GM19468 (cell line): Measurements from ENCODE around the gene RIPOR1.

Experiments used
- ATAC-seq: cut with Tn5 transposase; IDR thresholded peaks from one replicate; pipeline ENCODE4 v1.9.1; 2021; ENCODE audit warnings: mild to moderate bottlenecking, moderate library complexity, moderate number of reproducible peaks; ENCODE audit not compliant: unreplicated experiment; ENCODE audit errors: extremely low read depth

Gene RIPOR1

DNA sequence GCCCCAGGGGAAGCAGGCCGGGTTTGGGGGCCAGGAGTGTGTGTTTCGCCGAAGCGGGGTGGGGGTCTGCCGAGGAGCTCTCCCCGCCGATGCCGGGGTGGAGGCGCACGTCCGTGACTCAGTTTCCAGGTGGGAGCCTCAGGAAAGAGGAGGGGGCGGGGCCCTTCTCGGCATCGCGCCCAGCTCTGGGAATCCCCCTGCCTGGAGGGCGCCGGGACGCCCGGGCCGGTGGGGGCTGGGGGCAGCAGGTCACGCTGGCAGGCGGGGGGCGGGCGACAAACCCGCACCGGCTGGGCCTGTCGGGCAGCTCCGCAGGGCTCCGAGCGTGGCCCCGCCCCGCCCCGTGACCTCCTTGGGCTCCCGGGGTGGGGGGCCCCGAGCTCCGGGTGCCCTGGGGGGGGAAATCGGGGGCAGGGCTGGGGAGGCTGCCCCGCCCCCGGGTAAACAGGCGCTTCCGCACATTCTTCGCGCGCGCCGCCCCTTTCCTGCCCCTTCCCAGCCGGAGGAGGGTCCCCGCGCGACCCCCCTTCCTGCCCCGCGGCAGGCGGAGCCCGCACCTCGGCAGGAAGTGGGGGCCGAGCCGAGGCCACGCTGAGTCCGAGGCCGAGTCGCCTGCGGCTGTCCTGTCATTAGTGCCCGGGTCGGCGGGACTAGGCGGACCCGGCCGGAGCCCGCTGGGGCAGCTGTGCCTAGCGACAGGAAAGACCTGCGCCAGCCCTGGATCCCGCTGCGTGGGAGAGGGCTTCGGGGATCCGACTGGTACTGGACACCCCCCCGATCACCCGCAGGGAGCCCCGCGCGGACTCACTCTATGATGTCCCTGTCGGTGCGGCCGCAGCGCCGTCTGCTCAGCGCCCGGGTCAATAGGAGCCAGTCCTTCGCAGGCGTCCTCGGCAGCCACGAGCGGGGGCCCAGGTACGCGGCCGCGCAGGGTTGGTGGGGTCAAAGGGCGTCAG lies 9.3 kb downstream of the RIPOR1 start:
- peak; percentile 35 for ATAC-seq

DNA sequence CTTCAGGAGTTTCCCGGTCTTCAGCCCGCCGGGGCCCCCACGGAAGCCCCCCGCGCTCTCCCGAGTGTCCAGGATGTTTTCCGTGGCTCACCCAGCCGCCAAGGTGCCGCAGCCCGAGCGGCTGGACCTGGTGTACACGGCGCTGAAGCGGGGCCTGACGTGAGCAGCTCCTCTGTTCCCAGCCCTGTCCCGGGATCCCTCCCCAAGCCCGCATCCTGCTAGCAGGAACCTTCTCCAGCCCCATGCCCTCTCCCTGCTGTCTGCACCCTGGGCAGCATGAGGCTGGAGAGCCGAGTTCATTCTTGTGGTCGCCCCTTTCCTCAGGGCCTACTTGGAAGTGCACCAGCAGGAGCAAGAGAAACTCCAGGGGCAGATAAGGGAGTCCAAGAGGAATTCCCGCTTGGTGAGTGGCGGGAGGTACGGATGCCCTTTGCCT lies 10.1 kb downstream of the RIPOR1 start:
- no peak for ATAC-seq

DNA sequence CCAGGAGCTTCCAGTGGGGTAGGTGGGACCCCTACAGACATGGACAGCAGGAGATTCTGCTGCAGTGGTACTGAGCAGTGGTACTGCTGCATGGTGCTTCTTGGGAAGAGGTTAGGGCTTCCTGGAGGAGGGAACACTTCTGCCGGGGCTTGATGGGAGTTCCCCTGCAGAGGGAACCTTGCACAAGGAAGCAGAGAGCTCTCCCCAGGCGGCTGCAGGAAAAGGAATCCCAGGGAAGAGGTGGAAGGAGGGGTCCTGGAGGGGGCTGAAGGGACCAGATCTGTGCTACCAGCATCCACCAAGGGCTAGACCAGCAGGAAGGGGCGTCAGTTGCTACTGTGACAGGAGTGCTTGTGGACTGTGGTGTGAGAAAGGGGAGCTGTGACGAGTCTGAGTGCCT lies 10.6 kb downstream of the RIPOR1 start:
- ATAC-seq = no peak

GRCh38 chr16:67539691-67540635 lies 11.3 kb downstream of the RIPOR1 start:
- no peak for ATAC-seq

GRCh38 chr16:67540756-67541155 lies 12.1 kb downstream of the RIPOR1 start:
- no peak for ATAC-seq

GRCh38 chr16:67541391-67542263 lies 13.0 kb downstream of the RIPOR1 start:
- no peak for ATAC-seq

DNA sequence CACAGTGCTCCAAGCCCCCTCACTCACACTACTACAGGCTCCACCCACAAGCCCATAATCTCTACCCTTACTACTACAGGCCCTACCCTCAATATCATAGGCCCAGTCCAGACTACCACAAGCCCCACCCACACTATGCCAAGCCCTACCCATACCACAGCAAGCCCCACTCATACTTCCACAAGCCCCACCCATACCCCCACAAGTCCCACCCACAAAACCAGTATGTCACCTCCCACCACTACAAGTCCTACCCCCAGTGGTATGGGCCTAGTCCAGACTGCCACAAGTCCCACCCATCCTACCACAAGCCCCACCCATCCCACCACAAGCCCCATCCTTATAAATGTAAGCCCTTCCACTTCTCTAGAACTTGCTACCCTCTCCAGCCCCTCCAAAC lies 13.8 kb downstream of the RIPOR1 start:
- no peak for ATAC-seq

DNA sequence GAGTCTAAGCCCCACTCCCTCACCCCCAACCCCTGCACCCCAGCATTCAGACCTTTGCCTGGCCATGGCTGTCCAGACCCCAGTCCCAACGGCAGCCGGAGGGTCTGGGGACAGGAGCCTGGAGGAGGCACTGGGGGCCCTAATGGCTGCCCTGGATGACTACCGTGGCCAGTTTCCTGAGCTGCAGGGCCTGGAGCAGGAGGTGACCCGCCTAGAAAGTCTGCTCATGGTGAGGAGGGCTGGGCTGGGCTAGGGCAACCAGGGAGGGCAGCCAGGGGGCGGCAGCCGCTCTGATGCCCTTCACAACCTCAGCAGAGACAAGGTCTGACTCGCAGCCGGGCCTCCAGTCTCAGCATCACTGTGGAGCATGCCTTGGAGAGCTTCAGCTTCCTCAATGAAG lies 14.4 kb downstream of the RIPOR1 start:
- no peak for ATAC-seq

GRCh38 chr16:67543582-67543981 lies 15.0 kb downstream of the RIPOR1 start:
- no peak for ATAC-seq

GRCh38 chr16:67544329-67544841 lies 15.8 kb downstream of the RIPOR1 start:
- ATAC-seq = no peak

DNA sequence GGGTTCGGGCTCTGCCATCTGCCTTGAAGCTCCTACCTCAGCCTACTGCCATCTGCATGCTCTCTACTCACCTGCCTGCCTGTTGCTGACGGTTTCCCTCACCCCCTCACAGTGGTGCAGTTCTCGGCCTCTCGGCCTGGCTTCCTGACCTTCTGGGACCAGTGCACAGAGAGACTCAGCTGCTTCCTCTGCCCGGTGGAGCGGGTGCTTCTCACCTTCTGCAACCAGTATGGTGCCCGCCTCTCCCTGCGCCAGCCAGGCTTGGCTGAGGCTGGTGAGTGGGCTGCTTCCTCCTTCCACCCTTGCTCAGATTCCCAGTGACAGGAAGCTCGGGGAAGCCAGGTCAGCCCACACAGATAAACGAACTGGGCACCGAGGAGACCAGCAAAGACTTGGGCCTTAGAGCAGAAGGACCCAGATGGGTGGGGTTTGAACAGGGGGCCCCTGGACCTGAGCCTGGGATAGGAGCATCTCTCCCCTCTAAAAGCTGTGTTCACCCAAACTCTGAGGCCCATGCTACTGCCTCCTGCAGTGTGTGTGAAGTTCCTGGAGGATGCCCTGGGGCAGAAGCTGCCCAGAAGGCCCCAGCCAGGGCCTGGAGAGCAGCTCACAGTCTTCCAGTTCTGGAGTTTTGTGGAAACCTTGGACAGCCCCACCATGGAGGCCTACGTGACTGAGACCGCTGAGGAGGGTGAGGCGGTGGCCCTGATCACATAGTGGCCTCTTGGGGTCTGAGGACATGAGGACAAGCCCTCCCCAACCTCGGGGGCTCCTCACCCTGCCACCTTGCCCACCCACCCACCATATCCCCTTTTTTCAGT lies 16.4 kb downstream of the RIPOR1 start:
- no peak for ATAC-seq

- ATAC-seq = no peak
These were observed 17.0 kb downstream of the RIPOR1 start for GRCh38 chr16:67545665-67546024.

DNA sequence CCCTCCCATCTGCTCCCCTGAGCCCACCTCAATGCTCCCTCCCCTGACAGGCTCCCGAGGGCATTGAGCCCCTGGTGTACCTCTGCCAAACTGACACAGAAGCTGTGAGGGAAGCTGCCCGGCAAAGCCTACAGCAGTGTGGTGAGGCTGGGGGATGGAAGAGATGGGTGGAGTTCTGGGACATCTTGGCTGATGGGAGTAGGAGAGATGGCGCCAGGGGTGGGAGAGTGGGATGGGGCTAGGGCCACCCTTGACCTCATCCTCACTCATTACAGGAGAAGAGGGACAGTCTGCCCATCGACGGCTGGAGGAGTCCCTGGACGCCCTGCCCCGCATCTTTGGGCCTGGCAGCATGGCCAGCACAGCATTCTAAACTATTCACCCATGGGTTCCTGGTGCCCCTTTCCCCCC lies 17.5 kb downstream of the RIPOR1 start:
- no peak for ATAC-seq

DNA sequence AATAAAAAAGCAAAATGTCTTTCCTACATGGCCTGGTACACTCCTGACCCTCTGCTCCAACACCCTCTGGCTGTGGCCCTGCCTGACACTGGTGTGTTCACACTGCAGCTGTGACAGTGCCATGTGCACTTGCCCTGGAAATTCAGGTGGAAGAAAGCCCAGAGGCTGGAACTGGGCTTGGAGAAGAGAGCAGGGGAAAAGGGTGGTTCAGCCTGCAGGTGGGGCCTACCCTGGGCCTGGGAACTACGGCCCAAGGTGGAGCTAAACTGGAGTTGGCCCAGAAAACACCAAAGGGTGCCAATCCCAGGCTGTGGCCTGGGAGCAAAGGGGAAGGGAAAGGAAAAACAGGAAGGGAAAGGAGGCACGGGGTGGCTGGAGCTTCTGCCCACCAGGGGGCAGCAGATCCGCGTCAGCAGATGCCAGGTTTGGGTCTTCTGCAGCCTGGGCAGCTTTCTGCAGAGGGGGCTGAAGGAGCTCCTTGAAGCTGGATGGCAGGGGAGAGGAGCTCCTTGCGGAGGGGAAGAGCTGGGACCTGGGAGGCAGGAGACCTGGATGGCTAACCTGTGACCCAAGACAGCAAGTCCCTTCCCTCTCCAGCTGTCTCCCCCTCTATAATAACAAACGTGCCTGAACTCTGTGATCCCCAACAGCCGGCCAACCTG lies 18.3 kb downstream of the RIPOR1 start:
- ATAC-seq = no peak

GRCh38 chr16:67547423-67548264 lies 19.0 kb downstream of the RIPOR1 start:
- no peak for ATAC-seq

DNA sequence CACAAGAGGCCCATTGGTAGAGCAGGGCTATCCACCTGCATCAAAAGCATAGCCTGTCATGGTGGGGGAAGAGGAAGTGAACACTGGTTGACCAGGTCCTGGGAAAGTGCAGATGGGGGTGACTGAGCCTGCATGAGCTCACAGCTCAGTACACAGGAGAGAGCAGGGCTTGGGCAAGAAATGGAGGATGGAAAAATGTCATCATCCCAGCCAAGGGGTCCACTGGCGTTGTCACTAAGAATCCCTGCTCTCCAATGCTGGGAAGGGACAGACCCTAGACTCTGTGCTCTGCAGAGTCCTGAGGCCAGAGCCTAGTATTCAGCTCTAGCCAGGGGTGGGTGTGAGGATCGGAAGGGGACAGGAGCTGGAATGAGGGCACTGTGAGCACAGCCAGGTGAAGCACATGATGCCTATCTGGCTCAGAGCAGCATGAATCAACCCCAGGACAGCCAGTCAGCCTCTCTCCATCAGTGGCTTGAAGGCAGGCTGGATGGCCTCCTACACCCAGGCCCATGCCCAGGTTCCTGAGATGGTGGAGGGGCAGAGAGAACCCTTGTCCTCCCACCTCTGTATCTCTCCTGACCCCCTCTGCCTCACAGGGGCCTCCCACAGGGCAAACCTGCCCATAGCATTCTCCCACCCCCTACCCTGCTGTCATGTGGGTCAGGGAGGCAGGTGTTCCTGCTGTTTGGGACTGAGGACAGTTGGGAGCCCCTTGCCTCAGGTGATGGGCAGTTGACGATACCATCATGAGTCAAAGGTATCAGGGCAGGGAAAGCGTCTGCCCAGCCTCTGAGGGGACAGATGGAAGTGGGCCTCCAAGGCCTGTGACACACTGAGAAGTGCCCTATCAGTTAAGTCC lies 19.9 kb downstream of the RIPOR1 start:
- no peak for ATAC-seq

GRCh38 chr16:67549240-67549639 lies 20.6 kb downstream of the RIPOR1 start:
- no peak for ATAC-seq
